Skeletal muscle satellite cell (primary cell): ENCODE measurements around the gene PTPRQ.

Source experiments
- H3K27me3 ChIP-seq: 2 replicates; pipeline ENCODE4 v1.7.0; 2013; ENCODE audit warnings: low read length; ENCODE audit not compliant: control insufficient read depth, insufficient read depth
- H3K36me3 ChIP-seq: 2 replicates; pipeline ENCODE4 v1.7.0; 2013; ENCODE audit warnings: mild to moderate bottlenecking, control low read depth, low read length; ENCODE audit not compliant: insufficient read depth
- H3K4me1 ChIP-seq: 2 replicates; pipeline ENCODE4 v1.7.0; 2013; ENCODE audit warnings: low read length; ENCODE audit not compliant: control insufficient read depth, insufficient read depth
- H3K4me2 ChIP-seq: 2 replicates; pipeline ENCODE4 v1.7.0; 2013; ENCODE audit warnings: mild to moderate bottlenecking, low read length
- H3K4me3 ChIP-seq: 2 replicates; pipeline ENCODE4 v1.7.0; 2013; ENCODE audit warnings: low read length
- H3K9ac ChIP-seq: 2 replicates; pipeline ENCODE4 v1.7.0; 2013; ENCODE audit warnings: mild to moderate bottlenecking, low read depth, low read length, moderate library complexity
- H3K9me3 ChIP-seq: replicated peaks from 2 replicates; pipeline ENCODE4 v1.7.0; 2013; ENCODE audit warnings: mild to moderate bottlenecking, control low read depth, low read length

PTPRQ gene

DNA sequence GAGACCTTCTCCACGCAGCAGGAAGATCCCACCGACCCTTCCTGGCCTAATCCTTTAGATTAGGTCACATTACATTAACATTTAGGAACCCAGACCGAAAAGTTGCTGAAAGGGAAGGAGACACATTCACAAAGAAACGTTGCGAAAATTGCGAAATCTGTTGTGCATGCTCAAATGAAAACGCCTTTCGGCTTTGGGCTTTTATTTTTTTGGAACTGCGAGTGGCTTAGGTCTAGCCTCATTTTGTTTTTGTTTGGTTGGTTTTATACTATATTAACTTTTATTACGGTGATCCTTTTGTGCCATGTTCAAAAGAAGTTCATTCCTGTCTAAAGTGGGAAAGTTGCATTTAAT lies 264.9 kb downstream of the PTPRQ start:
- H3K36me3 ChIP-seq, result no peaks in the 10 kb centered on the region
- no peaks in the 10 kb centered on the region for H3K9me3 ChIP-seq
- H3K4me3 ChIP-seq, result peak overlapping the region; percentile 72
- peaks cover 78% of the 10 kb centered on the region for H3K4me1 ChIP-seq
- peak overlapping the region; percentile 95 for H3K9ac ChIP-seq
- no peaks in the 10 kb centered on the region for H3K27me3 ChIP-seq
- peak overlapping the region; percentile 79 for H3K4me2 ChIP-seq

- Histone ChIP-seq H3K4me1 (peaks cover 73% of the 10 kb centered on the region), H3K36me3 (no peaks in the 10 kb centered on the region), H3K9ac (peak overlapping the region; percentile 95), H3K27me3 (no peaks in the 10 kb centered on the region), H3K9me3 (no peaks in the 10 kb centered on the region), H3K4me2 (peak overlapping the region; percentile 79), H3K4me3 (peak overlapping the region; percentile 72)
These were observed 266.0 kb downstream of the PTPRQ start for GRCh38 chr12:80709811-80710726.

DNA sequence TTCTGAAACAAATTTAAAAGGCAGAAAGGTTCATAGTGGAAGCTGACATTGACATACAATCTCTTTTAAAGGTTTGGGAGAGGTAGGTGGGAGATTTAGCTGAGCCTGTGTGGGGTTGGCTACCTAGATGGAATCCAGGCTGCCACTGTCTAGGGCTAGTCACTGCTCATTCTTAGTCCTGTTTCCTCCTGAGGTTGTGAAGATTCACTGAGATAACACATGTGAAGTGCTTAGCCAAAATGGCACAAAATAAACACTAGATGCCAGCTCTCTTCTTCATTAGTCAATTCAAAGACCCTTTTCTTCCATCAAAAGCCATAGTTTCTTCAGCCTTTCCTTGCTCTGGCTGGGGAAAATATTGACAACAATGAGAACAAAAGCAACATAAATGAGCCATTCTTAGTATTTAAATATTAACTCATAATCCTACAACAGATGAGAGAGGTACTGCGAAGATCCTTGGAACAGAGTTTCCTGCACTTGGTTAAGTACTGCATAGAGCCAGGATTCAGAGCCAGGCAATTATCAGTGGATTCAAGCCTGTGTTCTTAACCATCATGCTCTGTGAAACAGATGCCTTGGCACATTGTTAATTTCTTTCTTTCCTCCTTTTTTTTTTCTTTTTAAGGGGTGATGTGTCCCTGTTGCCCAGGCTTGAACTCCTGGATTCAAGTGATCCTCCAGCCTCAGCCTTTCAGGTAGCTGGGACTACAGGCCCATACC lies 266.9 kb downstream of the PTPRQ start:
- Histone ChIP-seq H3K4me3 (peak overlapping the region; percentile 72), H3K27me3 (no peaks in the 10 kb centered on the region), H3K9me3 (no peaks in the 10 kb centered on the region), H3K4me2 (peak overlapping the region; percentile 79), H3K36me3 (no peaks in the 10 kb centered on the region), H3K4me1 (peaks cover 71% of the 10 kb centered on the region), H3K9ac (peak overlapping the region; percentile 95)

DNA sequence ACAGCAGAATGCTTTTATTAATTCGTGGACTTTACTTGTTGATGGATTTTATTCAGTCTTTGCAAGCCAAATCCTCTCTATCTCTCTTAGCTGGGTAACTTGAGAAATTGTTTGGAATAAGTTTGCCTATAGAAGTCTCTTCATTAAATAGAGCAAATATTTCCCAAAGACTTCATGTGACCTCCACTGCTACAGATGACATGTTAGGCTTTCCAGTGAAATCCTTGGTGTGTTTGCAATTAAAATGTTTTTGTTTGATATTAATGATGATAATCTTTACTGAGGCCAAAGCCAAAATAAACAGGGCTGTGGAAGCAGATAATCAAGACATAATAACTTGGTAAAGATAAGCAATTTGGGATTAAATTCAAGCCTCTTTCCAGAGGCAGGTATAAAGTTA lies 267.8 kb downstream of the PTPRQ start:
- Histone ChIP-seq H3K9ac (peak overlapping the region; percentile 95), H3K4me3 (no peak overlapping the region), H3K27me3 (no peaks in the 10 kb centered on the region), H3K4me2 (peak overlapping the region; percentile 79), H3K36me3 (no peaks in the 10 kb centered on the region), H3K4me1 (peaks cover 65% of the 10 kb centered on the region), H3K9me3 (no peaks in the 10 kb centered on the region)

DNA sequence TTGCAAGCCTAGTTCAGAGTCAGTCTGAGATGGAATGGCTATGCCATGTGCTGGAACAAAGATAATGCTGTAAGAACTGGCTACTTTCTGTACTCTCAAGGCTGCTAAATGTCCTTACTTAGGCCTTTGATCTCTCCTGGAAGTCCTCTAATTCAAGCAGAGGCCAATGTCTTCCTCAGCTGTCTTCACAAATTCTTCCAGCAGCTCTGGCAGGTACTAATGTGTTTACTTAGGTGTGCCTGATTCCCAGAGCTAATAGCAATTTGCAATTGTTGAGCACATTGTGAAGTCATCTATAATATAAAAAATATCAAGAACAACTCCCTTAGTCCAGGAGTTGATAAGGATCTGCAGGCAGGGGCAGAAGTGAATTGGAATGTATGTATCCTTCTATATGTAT lies 268.8 kb downstream of the PTPRQ start:
- Histone ChIP-seq H3K9me3 (no peaks in the 10 kb centered on the region), H3K36me3 (peaks cover 2% of the 10 kb centered on the region), H3K4me3 (no peak overlapping the region), H3K4me1 (peaks cover 55% of the 10 kb centered on the region), H3K4me2 (peak overlapping the region; percentile 48), H3K27me3 (no peaks in the 10 kb centered on the region), H3K9ac (peak overlapping the region; percentile 95)

DNA sequence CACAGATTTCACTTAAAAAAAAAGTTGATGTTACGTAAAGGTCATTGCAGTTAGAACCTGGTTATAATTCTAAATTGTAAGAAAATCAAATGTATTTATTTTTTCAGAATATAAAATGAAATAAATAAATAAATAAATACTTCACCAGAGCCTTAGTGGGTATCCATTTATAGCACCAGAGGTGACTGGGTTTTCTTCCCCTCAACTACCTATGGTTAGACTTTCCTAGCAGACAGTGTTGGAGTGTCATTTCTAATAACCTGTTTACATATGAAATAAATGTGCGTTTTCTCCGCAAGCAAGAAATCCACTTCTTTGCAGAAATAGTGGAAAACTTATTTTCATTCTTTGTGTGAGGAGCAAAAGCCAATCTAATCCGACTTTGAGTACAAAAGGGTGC lies 269.4 kb downstream of the PTPRQ start:
- Histone ChIP-seq H3K4me3 (peak overlapping the region; percentile 73), H3K9me3 (no peaks in the 10 kb centered on the region), H3K4me2 (peak overlapping the region; percentile 93), H3K27me3 (no peaks in the 10 kb centered on the region), H3K9ac (peak overlapping the region; percentile 95), H3K36me3 (peaks cover 5% of the 10 kb centered on the region), H3K4me1 (peaks cover 50% of the 10 kb centered on the region)

- Histone ChIP-seq H3K4me2 (peak overlapping the region; percentile 93), H3K9me3 (no peaks in the 10 kb centered on the region), H3K4me3 (peak overlapping the region; percentile 73), H3K36me3 (peaks cover 9% of the 10 kb centered on the region), H3K4me1 (peaks cover 43% of the 10 kb centered on the region), H3K27me3 (no peaks in the 10 kb centered on the region), H3K9ac (peak overlapping the region; percentile 95)
These were observed 270.0 kb downstream of the PTPRQ start for GRCh38 chr12:80714055-80714454.

- Histone ChIP-seq H3K36me3 (peaks cover 9% of the 10 kb centered on the region), H3K9ac (peak overlapping the region; percentile 95), H3K9me3 (no peaks in the 10 kb centered on the region), H3K27me3 (no peaks in the 10 kb centered on the region), H3K4me3 (peak overlapping the region; percentile 73), H3K4me1 (peaks cover 36% of the 10 kb centered on the region), H3K4me2 (peak overlapping the region; percentile 93)
These were observed 270.8 kb downstream of the PTPRQ start for GRCh38 chr12:80714846-80715245.

DNA sequence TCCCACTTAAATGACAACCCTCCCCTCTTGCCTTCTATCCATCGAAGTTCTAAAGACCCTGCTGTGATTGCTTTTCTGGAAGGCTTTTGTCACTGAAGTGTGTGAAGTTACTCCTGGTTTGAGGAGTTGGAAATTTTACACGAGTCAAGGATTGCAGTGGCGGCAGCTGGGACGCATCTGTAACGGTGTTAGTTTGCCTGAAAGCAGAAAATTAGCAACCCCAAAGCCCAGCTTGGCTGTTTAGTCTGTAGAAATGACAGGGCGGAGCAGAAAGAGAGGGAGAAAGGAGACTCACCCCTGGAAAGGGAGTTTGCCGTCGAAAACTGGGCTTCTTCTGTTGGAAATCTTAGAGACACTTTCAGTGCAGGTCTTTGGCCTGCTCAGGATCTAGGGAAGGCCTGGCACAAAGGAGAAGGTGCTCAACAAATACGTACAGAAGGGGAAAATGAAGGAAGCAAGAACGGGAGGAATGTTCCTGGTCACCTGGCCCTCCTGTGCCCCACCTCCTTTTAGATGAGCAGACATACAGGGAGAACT lies 271.7 kb downstream of the PTPRQ start:
- Histone ChIP-seq H3K4me2 (peak overlapping the region; percentile 93), H3K36me3 (peaks cover 9% of the 10 kb centered on the region), H3K27me3 (no peaks in the 10 kb centered on the region), H3K4me1 (peaks cover 28% of the 10 kb centered on the region), H3K9me3 (no peaks in the 10 kb centered on the region), H3K9ac (peak overlapping the region; percentile 95), H3K4me3 (peak overlapping the region; percentile 73)

DNA sequence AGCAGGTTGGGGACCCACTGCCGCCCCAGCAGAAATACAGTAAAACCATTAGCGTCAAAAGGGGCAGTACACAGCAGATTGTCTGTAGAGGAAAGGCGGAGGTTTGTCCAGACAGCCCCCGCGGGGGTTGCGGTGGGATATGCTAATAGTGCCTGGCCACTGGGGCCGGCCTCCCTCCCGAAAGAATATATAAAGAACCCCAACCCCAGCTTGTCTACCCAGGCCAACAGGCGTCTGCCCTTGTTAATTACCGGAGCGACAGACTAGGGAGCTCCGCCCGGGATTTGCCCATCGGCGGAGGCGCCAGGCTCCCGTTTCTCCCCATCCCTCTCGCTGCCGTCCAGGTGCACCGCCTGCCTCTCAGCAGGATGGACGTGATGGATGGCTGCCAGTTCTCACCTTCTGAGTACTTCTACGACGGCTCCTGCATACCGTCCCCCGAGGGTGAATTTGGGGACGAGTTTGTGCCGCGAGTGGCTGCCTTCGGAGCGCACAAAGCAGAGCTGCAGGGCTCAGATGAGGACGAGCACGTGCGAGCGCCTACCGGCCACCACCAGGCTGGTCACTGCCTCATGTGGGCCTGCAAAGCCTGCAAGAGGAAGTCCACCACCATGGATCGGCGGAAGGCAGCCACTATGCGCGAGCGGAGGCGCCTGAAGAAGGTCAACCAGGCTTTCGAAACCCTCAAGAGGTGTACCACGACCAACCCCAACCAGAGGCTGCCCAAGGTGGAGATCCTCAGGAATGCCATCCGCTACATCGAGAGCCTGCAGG lies 272.8 kb downstream of the PTPRQ start, which contains the start of gene MYF5:
TSS of gene MYF5 (plus strand) at position 217 of the 774 bp plus-strand sequence. CDS start at position 369, 152 bp downstream.
- no peaks in the 10 kb centered on the region for H3K27me3 ChIP-seq
- H3K4me1 ChIP-seq, result peaks cover 17% of the 10 kb centered on the region
- no peaks in the 10 kb centered on the region for H3K9me3 ChIP-seq
- peak within 1 kb of the TSS; percentile 73 for H3K4me3 ChIP-seq
- H3K4me2 ChIP-seq, result peak within 1 kb of the TSS; percentile 93
- H3K36me3 ChIP-seq, result peaks cover 9% of the 10 kb centered on the region
- H3K9ac ChIP-seq, result peak within 1 kb of the TSS; percentile 95

DNA sequence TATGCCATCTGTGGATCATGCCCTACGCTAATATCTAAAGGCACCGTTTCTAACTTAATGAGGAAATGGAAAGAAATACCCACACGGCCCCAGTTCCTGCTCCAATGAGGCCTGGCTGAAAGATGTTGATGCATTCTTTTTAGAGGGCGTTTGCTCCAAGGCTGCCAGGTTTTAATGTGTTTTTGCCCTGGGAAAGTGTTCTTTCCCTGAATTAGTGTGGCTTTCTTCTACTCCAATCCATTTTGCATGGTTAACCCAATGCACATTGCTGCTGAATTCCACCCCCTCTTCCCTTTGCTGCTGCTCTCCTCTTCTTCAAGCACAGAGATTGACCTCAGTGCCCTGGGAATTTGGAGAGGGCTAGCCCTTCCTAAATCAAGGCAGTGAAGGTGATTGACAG lies 273.8 kb downstream of the PTPRQ start:
- H3K4me2 ChIP-seq, result peak overlapping the region; percentile 93
- H3K36me3 ChIP-seq, result peaks cover 9% of the 10 kb centered on the region
- H3K4me3 ChIP-seq, result peak overlapping the region; percentile 73
- peaks cover 12% of the 10 kb centered on the region for H3K4me1 ChIP-seq
- H3K9me3 ChIP-seq, result no peaks in the 10 kb centered on the region
- no peaks in the 10 kb centered on the region for H3K27me3 ChIP-seq
- H3K9ac ChIP-seq, result peak overlapping the region; percentile 95
